Muscle layer of duodenum (tissue), 2 donors: ENCODE data around the gene ERC2.

Source experiments
- H3K27ac ChIP-seq: one replicate; pipeline ENCODE4 v1.7.0; 2013; ENCODE audit warnings: mild to moderate bottlenecking, low read length
- H3K27me3 ChIP-seq: one replicate; pipeline ENCODE4 v1.7.0; 2013; ENCODE audit warnings: low read depth, mild to moderate bottlenecking, control low read depth, low read length
- H3K36me3 ChIP-seq, 2 donors: one replicate each; pipeline ENCODE4 v1.7.0; 2013; ENCODE audit warnings: low read length in 2 of 2, control low read depth in 1 of 2, mild to moderate bottlenecking in 1 of 2; ENCODE audit not compliant: insufficient read depth in 2 of 2, control insufficient read depth in 1 of 2
- H3K4me1 ChIP-seq, 2 donors: one replicate each; pipeline ENCODE4 v1.7.0; 2013; ENCODE audit warnings: low read length in 2 of 2, mild to moderate bottlenecking in 2 of 2, control low read depth in 1 of 2, moderate library complexity in 1 of 2; ENCODE audit not compliant: insufficient read depth in 2 of 2, control insufficient read depth in 1 of 2
- H3K4me3 ChIP-seq, 2 donors: one replicate each; pipeline ENCODE4 v1.7.0; 2013; ENCODE audit warnings: low read length in 2 of 2, low read depth in 1 of 2, mild to moderate bottlenecking in 1 of 2
- H3K9me3 ChIP-seq, 2 donors: one replicate each; pipeline ENCODE4 v1.7.0; 2013; ENCODE audit warnings: low read length in 2 of 2, control low read depth in 1 of 2, mild to moderate bottlenecking in 1 of 2; ENCODE audit not compliant: control insufficient read depth in 1 of 2
- donor health status: healthy.

The ERC2 gene

DNA sequence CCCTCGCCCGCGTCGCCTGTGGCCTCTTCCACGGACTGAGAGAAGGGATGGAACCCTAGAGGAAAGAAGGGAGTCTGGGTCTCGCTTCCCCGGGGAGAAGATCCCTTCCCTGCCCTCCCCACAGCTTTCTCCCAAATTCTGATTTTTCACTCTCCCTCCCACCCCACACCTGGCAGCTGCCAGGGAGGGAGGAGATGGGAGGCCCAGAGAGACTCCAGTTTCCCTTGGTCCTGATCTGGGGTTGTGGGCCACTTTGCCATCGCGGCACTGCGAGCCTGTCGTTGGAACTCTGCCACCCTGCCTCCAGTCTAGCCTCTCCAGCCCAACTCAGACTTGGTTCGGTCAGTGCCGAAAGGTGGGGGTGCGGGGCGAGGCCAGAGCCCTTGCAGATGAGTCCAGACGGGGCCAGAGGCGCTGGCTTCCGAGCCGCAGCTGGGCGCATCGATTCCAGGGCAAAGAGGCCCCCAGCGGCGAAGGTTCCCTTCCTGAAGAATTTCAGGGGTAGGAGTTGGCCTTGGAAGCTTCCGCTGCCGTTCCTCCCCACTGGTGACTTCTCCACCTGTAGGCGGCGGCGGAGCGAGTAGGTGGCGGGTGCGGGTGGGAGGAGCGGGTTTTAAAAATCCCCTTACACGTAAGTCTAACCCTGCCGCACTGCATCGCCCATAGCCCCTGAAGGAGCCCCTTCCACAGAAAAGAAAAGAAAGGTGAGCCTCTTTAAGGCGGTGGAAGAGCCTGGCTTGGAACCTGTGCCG is 986.3 kb downstream of the ERC2 start:
- Histone ChIP-seq H3K27ac (no peak overlapping the region), H3K4me3 (peak overlapping the region; percentile 26 to 53), H3K9me3 (peaks cover 0 to 2% of the 10 kb centered on the region in 2 donors), H3K36me3 (no peaks in the 10 kb centered on the region), H3K27me3 (peaks cover 33% of the 10 kb centered on the region), H3K4me1 (peaks cover 0 to 14% of the 10 kb centered on the region in 2 donors)

- H3K4me1 ChIP-seq: peaks cover 0 to 8% of the 10 kb centered on the region in 2 donors
- peaks cover 33% of the 10 kb centered on the region for H3K27me3 ChIP-seq
- H3K36me3 ChIP-seq: no peaks in the 10 kb centered on the region
- peak overlapping the region; percentile 26 to 53 for H3K4me3 ChIP-seq
- H3K27ac ChIP-seq: no peak overlapping the region
- peaks cover 0 to 2% of the 10 kb centered on the region in 2 donors for H3K9me3 ChIP-seq
Measured at GRCh38 chr3:55480911-55481743, 987.1 kb downstream of the ERC2 start.

- Histone ChIP-seq H3K4me1 (peaks cover 0 to 4% of the 10 kb centered on the region in 2 donors), H3K4me3 (no peak overlapping the region), H3K9me3 (peaks cover 0 to 2% of the 10 kb centered on the region in 2 donors), H3K36me3 (peaks cover 0 to 8% of the 10 kb centered on the region in 2 donors), H3K27ac (no peak overlapping the region), H3K27me3 (peaks cover 10% of the 10 kb centered on the region)
Measured at GRCh38 chr3:55477306-55478303, 990.7 kb downstream of the ERC2 start.

- Histone ChIP-seq H3K27me3 (peaks cover under 1% of the 10 kb centered on the region), H3K36me3 (peaks cover 0 to 8% of the 10 kb centered on the region in 2 donors), H3K4me3 (no peak overlapping the region), H3K4me1 (peaks cover 0 to 4% of the 10 kb centered on the region in 2 donors), H3K9me3 (peaks cover 0 to 2% of the 10 kb centered on the region in 2 donors), H3K27ac (no peak overlapping the region)
Measured at GRCh38 chr3:55476515-55476914, 991.8 kb downstream of the ERC2 start.

- Histone ChIP-seq H3K4me1 (no peaks in the 10 kb centered on the region), H3K27me3 (no peaks in the 10 kb centered on the region), H3K27ac (no peak overlapping the region), H3K4me3 (no peak overlapping the region), H3K36me3 (peaks cover 0 to 14% of the 10 kb centered on the region in 2 donors), H3K9me3 (peaks cover 0 to under 1% of the 10 kb centered on the region in 2 donors)
Measured at GRCh38 chr3:55474213-55474632, 994.0 kb downstream of the ERC2 start.

GRCh38 chr3:55473788-55474187 is 994.5 kb downstream of the ERC2 start:
- no peak overlapping the region for H3K27ac ChIP-seq
- H3K27me3 ChIP-seq: no peaks in the 10 kb centered on the region
- H3K36me3 ChIP-seq: peaks cover 0 to 14% of the 10 kb centered on the region in 2 donors
- no peaks in the 10 kb centered on the region for H3K4me1 ChIP-seq
- H3K4me3 ChIP-seq: no peak overlapping the region
- H3K9me3 ChIP-seq: no peaks in the 10 kb centered on the region

GRCh38 chr3:55471522-55472280 is 996.6 kb downstream of the ERC2 start:
- H3K4me1 ChIP-seq: no peaks in the 10 kb centered on the region
- peaks cover 0 to 14% of the 10 kb centered on the region in 2 donors for H3K36me3 ChIP-seq
- no peaks in the 10 kb centered on the region for H3K27me3 ChIP-seq
- no peaks in the 10 kb centered on the region for H3K9me3 ChIP-seq
- no peak overlapping the region for H3K27ac ChIP-seq
- H3K4me3 ChIP-seq: no peak overlapping the region

- Histone ChIP-seq H3K9me3 (no peaks in the 10 kb centered on the region), H3K36me3 (peaks cover 0 to 14% of the 10 kb centered on the region in 2 donors), H3K27me3 (no peaks in the 10 kb centered on the region), H3K27ac (no peak overlapping the region), H3K4me3 (no peak overlapping the region), H3K4me1 (no peaks in the 10 kb centered on the region)
Measured at GRCh38 chr3:55471084-55471483, 997.2 kb downstream of the ERC2 start.

- H3K4me3 ChIP-seq: no peak overlapping the region
- no peak overlapping the region for H3K27ac ChIP-seq
- H3K4me1 ChIP-seq: no peaks in the 10 kb centered on the region
- no peaks in the 10 kb centered on the region for H3K9me3 ChIP-seq
- no peaks in the 10 kb centered on the region for H3K27me3 ChIP-seq
- peaks cover 0 to 14% of the 10 kb centered on the region in 2 donors for H3K36me3 ChIP-seq
Measured at GRCh38 chr3:55469957-55470526, 998.2 kb downstream of the ERC2 start.

DNA sequence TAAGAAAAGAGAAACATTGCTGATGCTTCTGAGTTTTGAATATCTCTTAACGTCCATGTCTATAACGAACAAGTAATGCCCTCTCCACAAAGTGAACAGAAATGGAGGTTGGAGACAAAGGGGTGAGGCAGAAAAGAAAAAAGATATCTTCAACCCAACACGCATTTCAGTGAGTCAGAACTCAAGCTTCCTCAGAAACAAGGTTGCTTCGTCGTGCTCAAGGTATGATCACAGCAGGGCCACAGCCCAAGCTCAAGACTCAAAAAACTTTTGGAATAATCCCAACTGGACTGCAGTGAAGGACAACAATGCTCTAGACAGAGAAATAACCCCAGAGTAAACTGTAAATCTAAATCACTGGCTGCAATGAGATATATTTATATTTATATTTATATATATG is 1000.0 kb downstream of the ERC2 start:
- Histone ChIP-seq H3K27ac (no peak overlapping the region), H3K36me3 (peaks cover 0 to 6% of the 10 kb centered on the region in 2 donors), H3K4me1 (no peaks in the 10 kb centered on the region), H3K27me3 (no peaks in the 10 kb centered on the region), H3K9me3 (no peaks in the 10 kb centered on the region), H3K4me3 (no peak overlapping the region)
